ENCODE measurements around the gene HEXD. TPM values are rescaled to one million over a fixed set of nuclear protein-coding genes. Genes with fewer than 3 reads are reported as not detected.

Gene HEXD
- total and polyA plus RNA-seq, 2 of the 8 experiments (the other 6 are each of a cell fraction or from before 2014, with no cell fraction given): 20.6 to 21.8 TPM

DNA sequence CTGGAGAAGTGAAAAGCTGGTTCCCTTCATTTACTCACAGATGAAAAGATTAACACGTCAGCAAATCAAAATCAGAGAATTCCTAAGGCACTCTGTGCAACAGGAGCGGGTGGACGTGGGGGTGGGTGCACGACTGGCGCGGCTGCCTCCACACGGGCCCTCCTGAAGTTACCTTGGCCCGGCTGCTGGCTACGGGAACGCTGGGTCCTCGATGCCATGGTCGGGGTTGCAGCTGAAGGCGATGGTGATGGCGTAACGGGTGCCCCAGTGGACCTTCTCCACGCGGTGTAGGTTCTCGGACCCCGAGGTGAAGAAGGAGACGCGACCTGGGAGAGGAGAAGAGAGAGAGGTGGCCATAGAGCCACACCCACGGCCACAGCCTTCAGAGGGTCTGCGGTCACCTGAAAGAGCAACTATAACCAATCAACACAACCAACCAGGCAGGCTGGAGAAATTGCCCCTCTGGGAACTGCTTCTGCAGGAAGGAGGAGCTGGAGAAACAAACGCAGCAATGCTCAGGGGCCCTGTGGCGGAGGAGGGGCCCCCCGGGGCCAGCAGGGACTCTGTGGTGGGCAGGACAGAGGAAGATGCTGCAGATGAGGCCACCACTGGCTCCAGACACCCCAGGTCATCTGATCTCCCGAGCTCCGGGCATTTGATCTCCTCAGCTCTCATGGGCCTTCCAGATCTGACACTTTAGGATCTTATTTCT is 25.8 kb upstream of the HEXD start:
- Histone ChIP-seq H4K20me1 (replicated peaks in 1 of 2; ENCODE audit: control insufficient read depth in 1 of 2, insufficient read depth in 2 of 2, low read length in 2 of 2) (no peaks in the 10 kb centered on the region), H3K23me2 (ENCODE audit: low read depth, low read length) (no peaks in the 10 kb centered on the region), H4K8ac (ENCODE audit: extremely low read depth, insufficient read depth, low read length) (no peak overlapping the region; the same call in 1 of the 2 replicates), H3K4me3 (ENCODE audit: extremely low read depth in 1 of 4, insufficient read depth in 2 of 4, low read depth in 3 of 4, low read length in 4 of 4) (no peak overlapping the region), H3K4ac (replicated peaks; ENCODE audit: insufficient read length, low read depth, low read length) (no peak overlapping the region), H3K9ac (replicated peaks in 1 of 4; ENCODE audit: extremely low read depth in 1 of 4, low read depth in 3 of 4, low read length in 3 of 4) (no peak overlapping the region), H3K23ac (ENCODE audit: insufficient read length) (no peak overlapping the region), H2BK5ac (ENCODE audit: low read depth, low read length) (no peak overlapping the region), H3K9me3 (ENCODE audit: insufficient read depth in 2 of 2, low read depth in 1 of 2, low read length in 1 of 2) (no peaks in the 10 kb centered on the region), H2BK20ac (ENCODE audit: low read length) (no peak overlapping the region), H3K79me1 (ENCODE audit: low read depth, low read length) (no peaks in the 10 kb centered on the region), H2BK12ac (ENCODE audit: low read depth, low read length) (no peak overlapping the region), H3K36me3 (ENCODE audit: control insufficient read depth in 2 of 4, insufficient read depth in 4 of 4, low read length in 3 of 4) (0 out of 8 replicates have a peak, but pooled peaks cover 0 to 2% (median 0%) of the 10 kb centered on the region in 4 experiments), H3K79me2 (ENCODE audit: control insufficient read depth in 1 of 2, insufficient read depth in 2 of 2, low read length in 2 of 2) (no peaks in the 10 kb centered on the region), H4K91ac (replicated peaks; ENCODE audit: insufficient read length, low read length) (no peak overlapping the region), H2BK15ac (ENCODE audit: low read length) (no peak overlapping the region), H3K4me1 (replicated peaks in 1 of 4; ENCODE audit: control insufficient read depth in 3 of 4, insufficient read depth in 4 of 4, low read length in 3 of 4) (no peaks in the 10 kb centered on the region), H3K14ac (ENCODE audit: insufficient read length) (no peak overlapping the region), H2AFZ (ENCODE audit: low read length) (no peak overlapping the region), H4K5ac (ENCODE audit: insufficient read length, low read depth, low read length) (no peak overlapping the region), H3K18ac (ENCODE audit: extremely low read depth, low read length) (no peak overlapping the region), H3K4me2 (ENCODE audit: insufficient read depth in 1 of 2, low read depth in 2 of 2, low read length in 2 of 2) (no peak overlapping the region), H3K56ac (replicated peaks; ENCODE audit: insufficient read length, low read depth, low read length) (no peak overlapping the region), H2AK5ac (ENCODE audit: low read depth, low read length) (no peak overlapping the region), H3K27me3 (replicated peaks in 1 of 4; ENCODE audit: control insufficient read depth in 3 of 4, extremely low read depth in 1 of 4, insufficient read depth in 3 of 4, low read length in 3 of 4) (no peaks in the 10 kb centered on the region), H3K27ac (ENCODE audit: low read depth, low read length) (no peak overlapping the region), H2BK120ac (replicated peaks; ENCODE audit: low read depth, low read length) (no peak overlapping the region)
- DNase-seq (ENCODE audit: low read depth in 1 of 2, low spot score in 2 of 2): no peak
- ChIA-PET POLR2A (ENCODE audit: partially characterized antibody) (interaction anchor here (0.6 to 1.5 kb wide), 5 partner anchors 7 to 127 kb away, joined by 3 to 5 read pairs (median 3); partner anchors contain the start of gene UTS2R), CTCF (ENCODE audit: partially characterized antibody) (interaction anchor here (0.5 to 1.5 kb wide), 4 partner anchors 26 to 41 kb away, joined by 3 to 5 read pairs (median 4); no protein-coding TSS in a partner anchor)
- WGBS, 2 experiments (ENCODE audit: extremely low coverage in 1 of 2, insufficient coverage in 1 of 2, insufficient read length in 1 of 2, insufficient replicate concordance in 2 of 2, low coverage in 1 of 2, low lambda C conversion rate in 2 of 2, missing lambda C conversion rate in 1 of 2): 96% methylated on average over 28 of the region's 28 CpGs; no CpG with 5 or more reads in 1 of the 2 experiments
- no peak for FAIRE-seq
- TF ChIP-seq TAF7 (optimal IDR thresholded peaks at IDR 0.05; ENCODE audit: borderline replicate concordance, low read depth, low read length) (no peak), CBX8 (IDR thresholded peaks at IDR 0.05; ENCODE audit: borderline replicate concordance, low read depth, low read length) (no peak), SRF (IDR thresholded peaks at IDR 0.05; ENCODE audit: low read depth, low read length) (no peak), SIN3A (conservative IDR thresholded peaks at IDR 0.05 in 1 of 2, IDR thresholded peaks at IDR 0.05 in 1 of 2; ENCODE audit: low read depth in 1 of 2, low read length in 2 of 2) (no peak), HDAC6 (IDR thresholded peaks at IDR 0.05; ENCODE audit: low read depth, low read length) (no peak), TBP (IDR thresholded peaks at IDR 0.05; ENCODE audit: low read depth, low read length) (no peak), BCL11A (IDR thresholded peaks at IDR 0.05; ENCODE audit: low read depth in 2 of 2, low read length in 2 of 2) (no peak), CEBPB (IDR thresholded peaks at IDR 0.05; ENCODE audit: low read depth, low read length) (no peak), ATF2 (IDR thresholded peaks at IDR 0.05; ENCODE audit: low read length) (no peak), RFX5 (IDR thresholded peaks at IDR 0.05; ENCODE audit: borderline replicate concordance, low read depth, low read length) (no peak), RXRA (IDR thresholded peaks at IDR 0.05; ENCODE audit: insufficient read depth, low read depth, low read length) (no peak)
